ENCODE results near the gene AUTS2.

The AUTS2 gene

GRCh38 chr7:70298780-70299471 is 700.7 kb downstream of the AUTS2 start:
- Histone ChIP-seq H3K27me3 (ENCODE audit: low read length) (no peaks in the 10 kb centered on the region), H3K9me3 (ENCODE audit: insufficient read depth, low read length) (no peaks in the 10 kb centered on the region), H4K20me1 (ENCODE audit: low read depth, low read length) (no peaks in the 10 kb centered on the region), H3F3A (ENCODE audit: insufficient read depth) (no peaks in the 10 kb centered on the region), H3K4me3 (ENCODE audit: insufficient read depth, low read length, poor library complexity, severe bottlenecking) (no peak overlapping the region), H3K9ac (ENCODE audit: low read length) (no peak overlapping the region), H3K9me2 (replicated peaks; ENCODE audit: insufficient read depth, low read length) (no peaks in the 10 kb centered on the region), H3K79me2 (ENCODE audit: insufficient read depth, low read length) (no peaks in the 10 kb centered on the region), H3K27ac (ENCODE audit: low read depth, low read length) (no peak overlapping the region), H2AFZ (ENCODE audit: low read depth, low read length, severe bottlenecking) (no peak overlapping the region), H3K36me3 (ENCODE audit: low read length) (no peaks in the 10 kb centered on the region), H3K4me2 (ENCODE audit: low read depth, low read length, poor library complexity, severe bottlenecking) (no peak overlapping the region)
- TF ChIP-seq CTCF (IDR thresholded peaks at IDR 0.05; ENCODE audit: insufficient read depth, low read length, poor library complexity, severe bottlenecking): no peak
- TF ChIP-seq EZH2phosphoT487 (conservative IDR thresholded peaks at IDR 0.05; ENCODE audit: low read length): no peak

GRCh38 chr7:70299472-70299807 is 701.2 kb downstream of the AUTS2 start:
- TF ChIP-seq CTCF (IDR thresholded peaks at IDR 0.05; ENCODE audit: insufficient read depth, low read length, poor library complexity, severe bottlenecking) (no peak), EZH2phosphoT487 (conservative IDR thresholded peaks at IDR 0.05; ENCODE audit: low read length) (no peak)
- H3K27ac ChIP-seq (ENCODE audit: low read depth, low read length): no peak overlapping the region
- no peaks in the 10 kb centered on the region for H3K36me3 ChIP-seq (ENCODE audit: low read length)
- H3F3A ChIP-seq (ENCODE audit: insufficient read depth): no peaks in the 10 kb centered on the region
- H3K9me2 ChIP-seq (replicated peaks; ENCODE audit: insufficient read depth, low read length): no peaks in the 10 kb centered on the region
- no peak overlapping the region for H3K4me3 ChIP-seq (ENCODE audit: insufficient read depth, low read length, poor library complexity, severe bottlenecking)
- no peak overlapping the region for H2AFZ ChIP-seq (ENCODE audit: low read depth, low read length, severe bottlenecking)
- no peaks in the 10 kb centered on the region for H4K20me1 ChIP-seq (ENCODE audit: low read depth, low read length)
- H3K27me3 ChIP-seq (ENCODE audit: low read length): no peaks in the 10 kb centered on the region
- no peak overlapping the region for H3K9ac ChIP-seq (ENCODE audit: low read length)
- no peak overlapping the region for H3K4me2 ChIP-seq (ENCODE audit: low read depth, low read length, poor library complexity, severe bottlenecking)
- H3K79me2 ChIP-seq (ENCODE audit: insufficient read depth, low read length): no peaks in the 10 kb centered on the region
- no peaks in the 10 kb centered on the region for H3K9me3 ChIP-seq (ENCODE audit: insufficient read depth, low read length)

- no peak overlapping the region for H3K27ac ChIP-seq (ENCODE audit: low read depth, low read length)
These were observed 703.5 kb downstream of the AUTS2 start for GRCh38 chr7:70301673-70302185.

More at GRCh38 chr7:70301673-70302185, 703.5 kb downstream of the AUTS2 start:
- Histone ChIP-seq H3K4me3 (ENCODE audit: insufficient read depth, low read length, poor library complexity, severe bottlenecking) (no peak overlapping the region), H3K27me3 (ENCODE audit: low read length) (no peaks in the 10 kb centered on the region), H2AFZ (ENCODE audit: low read depth, low read length, severe bottlenecking) (no peak overlapping the region), H3K9me2 (replicated peaks; ENCODE audit: insufficient read depth, low read length) (no peaks in the 10 kb centered on the region), H3K79me2 (ENCODE audit: insufficient read depth, low read length) (no peaks in the 10 kb centered on the region), H3K4me2 (ENCODE audit: low read depth, low read length, poor library complexity, severe bottlenecking) (no peak overlapping the region), H3K36me3 (ENCODE audit: low read length) (no peaks in the 10 kb centered on the region), H3K9ac (ENCODE audit: low read length) (no peak overlapping the region), H3F3A (ENCODE audit: insufficient read depth) (no peaks in the 10 kb centered on the region), H3K9me3 (ENCODE audit: insufficient read depth, low read length) (no peaks in the 10 kb centered on the region), H4K20me1 (ENCODE audit: low read depth, low read length) (no peaks in the 10 kb centered on the region)
- no peak for TF ChIP-seq EZH2phosphoT487 (conservative IDR thresholded peaks at IDR 0.05; ENCODE audit: low read length)
- no peak for TF ChIP-seq CTCF (IDR thresholded peaks at IDR 0.05; ENCODE audit: insufficient read depth, low read length, poor library complexity, severe bottlenecking)

Measured in SU-DHL-6 (cell line).